Lung (tissue), 12 donors: ENCODE results near the gene DAPK2. TPM values are rescaled to one million over a fixed set of nuclear protein-coding genes. Genes with fewer than 3 reads are reported as not detected.

ENCODE experiments used
- ATAC-seq: fragments of 200-7000 bp; cut with Tn5 transposase; one replicate; pipeline ENCODE4 v1.9.1; 2020; ENCODE audit warnings: moderate number of reproducible peaks; ENCODE audit not compliant: insufficient read depth, low FRiP score
- DNase-seq, 3 donors: peaks; one replicate each; pipeline ENCODE4 v3.0.0-alpha.2; 2013 to 2017
- H3K27ac ChIP-seq, 2 donors: one replicate each; pipeline ENCODE4 v1.5.1; 2013; ENCODE audit warnings: mild to moderate bottlenecking in 2 of 2, moderate library complexity in 2 of 2, control low read depth in 1 of 2, inconsistent platforms in 1 of 2, low read depth in 1 of 2, low read length in 1 of 2
- H3K27me3 ChIP-seq, 3 donors: one replicate each; pipeline ENCODE4 v1.5.1; 2013; ENCODE audit warnings: low read length in 2 of 3; ENCODE audit not compliant: control insufficient read depth in 3 of 3, insufficient read depth in 3 of 3
- H3K36me3 ChIP-seq, 4 donors: one replicate each; pipeline ENCODE4 v1.5.1; 2013; ENCODE audit warnings: low read length in 4 of 4, mild to moderate bottlenecking in 1 of 4, moderate library complexity in 1 of 4; ENCODE audit not compliant: control insufficient read depth in 4 of 4, insufficient read depth in 4 of 4
- H3K4me1 ChIP-seq, 5 donors: one replicate each; pipeline ENCODE4 v1.5.1; 2013; ENCODE audit warnings: low read length in 5 of 5, mild to moderate bottlenecking in 2 of 5, moderate library complexity in 1 of 5; ENCODE audit not compliant: control insufficient read depth in 5 of 5, insufficient read depth in 5 of 5
- H3K4me3 ChIP-seq: one replicate; pipeline ENCODE4 v1.5.1; 2013; ENCODE audit warnings: mild to moderate bottlenecking, control low read depth, moderate library complexity
- H3K9ac ChIP-seq, 2 donors: one replicate each; pipeline ENCODE4 v1.5.1; 2013; ENCODE audit warnings: low read length in 2 of 2, control low read depth in 1 of 2; ENCODE audit not compliant: insufficient read depth in 1 of 2
- H3K9me3 ChIP-seq, 4 donors: one replicate each; pipeline ENCODE4 v1.5.1; 2013; ENCODE audit warnings: low read length in 3 of 4, mild to moderate bottlenecking in 1 of 4, moderate library complexity in 1 of 4; ENCODE audit not compliant: control insufficient read depth in 4 of 4, insufficient read depth in 3 of 4
- WGBS, 2 donors: extraction: QIAGEN DNeasy Blood & Tissue Kit; methylation state at CpG; one replicate each; pipeline ENCODE4 v1.1.7; 2013; 5-methylcytosine and 5-hydroxymethylcytosine counted together
- polyA plus RNA-seq, 2 donors: library from polyadenylated mRNA; stranded (reverse); fragments of 200-250 nt; gene quantifications; one replicate each; pipeline ENCODE4 v1.2.1, GENCODE V29; 2013
- total RNA-seq, 2 donors: library from RNA; depleted of rRNA in 1 of 2; stranded (reverse); fragments of >200 nt in 1 of 2; gene quantifications; one replicate each; pipeline ENCODE4 v1.2.1, GENCODE V29; 2014 to 2021
- TF ChIP-seq, protein P1 (sequence below): IDR thresholded peaks from 2 replicates; pipeline ENCODE4 v1.5.1; 2012; ENCODE audit warnings: mild to moderate bottlenecking; ENCODE audit errors: control extremely low read depth, extremely low read depth
- donor health status: control.
- donor health status: control.
- donor health status: Bipolar disorder and iron deficiency.
- donor health status: healthy.
- donor health status: DM: yes; HTN: yes; CAD: no.

DAPK2 gene
- total and polyA plus RNA-seq, 4 donors: 20.5 to 59.0 (median 49.1) TPM

DNA sequence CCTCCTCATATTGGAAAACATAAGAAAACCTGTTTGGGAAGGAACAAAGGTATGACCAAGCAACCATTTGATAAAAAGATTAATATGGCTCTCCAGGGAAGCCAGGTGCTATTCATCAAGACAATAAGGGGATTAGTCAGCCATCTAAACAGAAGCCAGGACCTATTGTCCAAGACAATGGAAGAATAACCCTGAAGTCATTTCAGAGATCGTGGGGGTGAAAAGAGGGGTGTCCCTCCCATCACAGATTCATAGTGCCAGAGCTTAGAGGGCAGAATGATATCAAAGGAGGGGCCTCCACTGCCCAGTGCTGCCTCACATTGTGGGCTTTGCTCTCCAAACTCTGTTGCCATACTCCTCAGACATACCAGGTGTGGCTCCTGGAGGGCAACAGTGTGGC lies 73.5 kb downstream of the DAPK2 start:
- Histone ChIP-seq H3K27me3 (no peaks in the 10 kb centered on the region), H3K9me3 (no peaks in the 10 kb centered on the region), H3K4me3 (no peak overlapping the region), H3K9ac (no peak overlapping the region), H3K4me1 (peaks cover 0 to 24% (median 14%) of the 10 kb centered on the region in 5 donors), H3K36me3 (peaks cover 0 to 3% (median 0%) of the 10 kb centered on the region in 4 donors), H3K27ac (peak overlapping the region in 1 of 2 donors; percentile 3)
- 78 to 79% methylated on average over 1 of the region's 1 CpG for WGBS, 2 donors
- DNase-seq (no peak), ATAC-seq (no peak)
- TF ChIP-seq, protein P1, sequence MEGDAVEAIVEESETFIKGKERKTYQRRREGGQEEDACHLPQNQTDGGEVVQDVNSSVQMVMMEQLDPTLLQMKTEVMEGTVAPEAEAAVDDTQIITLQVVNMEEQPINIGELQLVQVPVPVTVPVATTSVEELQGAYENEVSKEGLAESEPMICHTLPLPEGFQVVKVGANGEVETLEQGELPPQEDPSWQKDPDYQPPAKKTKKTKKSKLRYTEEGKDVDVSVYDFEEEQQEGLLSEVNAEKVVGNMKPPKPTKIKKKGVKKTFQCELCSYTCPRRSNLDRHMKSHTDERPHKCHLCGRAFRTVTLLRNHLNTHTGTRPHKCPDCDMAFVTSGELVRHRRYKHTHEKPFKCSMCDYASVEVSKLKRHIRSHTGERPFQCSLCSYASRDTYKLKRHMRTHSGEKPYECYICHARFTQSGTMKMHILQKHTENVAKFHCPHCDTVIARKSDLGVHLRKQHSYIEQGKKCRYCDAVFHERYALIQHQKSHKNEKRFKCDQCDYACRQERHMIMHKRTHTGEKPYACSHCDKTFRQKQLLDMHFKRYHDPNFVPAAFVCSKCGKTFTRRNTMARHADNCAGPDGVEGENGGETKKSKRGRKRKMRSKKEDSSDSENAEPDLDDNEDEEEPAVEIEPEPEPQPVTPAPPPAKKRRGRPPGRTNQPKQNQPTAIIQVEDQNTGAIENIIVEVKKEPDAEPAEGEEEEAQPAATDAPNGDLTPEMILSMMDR: no peak

DNA sequence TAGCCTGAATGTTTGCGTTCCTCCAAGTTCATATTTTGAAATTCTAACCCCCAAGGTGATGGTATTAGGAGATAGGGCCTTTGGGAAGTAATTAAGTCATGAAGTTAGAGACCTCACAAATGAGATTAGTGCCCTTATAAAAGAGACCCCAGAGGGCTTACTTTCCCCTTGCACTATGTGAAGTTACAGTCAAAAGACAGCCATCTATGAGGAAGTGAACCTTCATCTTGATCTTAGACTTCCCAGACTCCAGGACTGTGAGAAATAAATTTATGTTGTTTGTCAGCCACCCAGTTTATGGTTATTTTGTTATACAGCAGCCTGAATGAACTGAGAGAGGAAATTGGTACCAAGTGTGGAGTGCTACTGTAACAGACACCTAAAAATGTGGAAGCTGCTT lies 74.4 kb downstream of the DAPK2 start:
- Histone ChIP-seq H3K9me3 (no peaks in the 10 kb centered on the region), H3K4me1 (peaks cover 0 to 24% (median 15%) of the 10 kb centered on the region in 5 donors), H3K27ac (peak overlapping the region; percentile 42 to 53), H3K27me3 (no peaks in the 10 kb centered on the region), H3K36me3 (no peaks in the 10 kb centered on the region), H3K4me3 (no peak overlapping the region), H3K9ac (no peak overlapping the region)
- DNase-seq (no peak), ATAC-seq (no peak)
- WGBS, 2 donors: 88 to 100% methylated on average over 1 of the region's 1 CpG
- TF ChIP-seq, protein P1: no peak

DNA sequence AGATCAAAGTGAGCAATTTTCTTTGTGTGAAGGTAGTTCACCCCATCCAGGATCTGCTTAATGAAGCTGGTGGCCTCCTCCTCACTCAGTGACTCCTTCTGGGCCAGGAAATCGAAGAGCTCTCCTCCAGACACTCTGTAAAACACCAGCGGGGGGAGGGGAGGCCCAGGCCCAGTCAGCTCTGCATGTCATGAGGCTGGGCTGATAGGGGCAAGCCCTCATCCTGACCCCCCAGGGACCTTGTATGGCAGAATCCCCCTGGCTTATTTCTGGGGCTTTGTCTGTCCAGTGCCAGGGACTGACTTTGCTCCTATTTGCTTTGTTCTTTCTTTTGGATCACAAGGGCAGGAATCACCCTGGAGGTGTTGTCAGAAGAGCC lies 74.9 kb downstream of the DAPK2 start:
- TF ChIP-seq, protein P1: no peak
- Histone ChIP-seq H3K4me1 (peaks cover 0 to 24% (median 15%) of the 10 kb centered on the region in 5 donors), H3K4me3 (peak overlapping the region; percentile 2), H3K27me3 (no peaks in the 10 kb centered on the region), H3K9me3 (no peaks in the 10 kb centered on the region), H3K9ac (no peak overlapping the region), H3K36me3 (peaks cover 0 to 2% (median 0%) of the 10 kb centered on the region in 4 donors), H3K27ac (peak overlapping the region; percentile 42 to 53)
- ATAC-seq: no peak
- no peak for DNase-seq
- 66 to 69% methylated on average over 2 of the region's 2 CpGs for WGBS, 2 donors
